ACHN (cell line): ENCODE results near the gene NR3C1.
A peak's percentile ranks its signal among the peaks of the same experiment; 100 is the strongest.

Experiments
- DNase-seq: peaks from one replicate; pipeline ENCODE4 v3.0.0-alpha.2; 2015
- in situ Hi-C: cut with HindIII; loops from 2 replicates; pipeline ENCODE4 v1.10.0; 2017; ENCODE audit warnings: low sequenced_read_pairs, low pct_ligation_motif_present, low pct_unique_long_range_greater_than_20kb

Gene NR3C1

DNA sequence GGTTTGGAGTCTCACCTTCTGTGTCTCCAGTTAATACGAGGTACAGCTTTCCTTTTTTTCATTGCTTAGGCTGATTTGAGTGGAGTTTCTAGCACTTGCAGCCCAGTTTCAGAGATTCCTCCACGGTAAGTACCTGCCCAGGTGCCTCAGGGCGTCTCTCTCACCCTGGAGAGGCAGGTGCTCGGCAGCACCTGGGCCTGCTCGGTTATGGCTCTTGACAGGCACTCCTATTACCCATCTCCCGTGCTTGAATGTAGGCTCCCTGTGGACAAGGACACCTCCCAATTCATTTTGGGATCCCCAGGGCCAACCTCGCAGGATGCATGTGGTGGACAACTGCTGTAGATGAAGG lies 144.3 kb downstream of the NR3C1 start:
- DNase-seq = no peak
- in situ Hi-C loops = no loop called here

DNA sequence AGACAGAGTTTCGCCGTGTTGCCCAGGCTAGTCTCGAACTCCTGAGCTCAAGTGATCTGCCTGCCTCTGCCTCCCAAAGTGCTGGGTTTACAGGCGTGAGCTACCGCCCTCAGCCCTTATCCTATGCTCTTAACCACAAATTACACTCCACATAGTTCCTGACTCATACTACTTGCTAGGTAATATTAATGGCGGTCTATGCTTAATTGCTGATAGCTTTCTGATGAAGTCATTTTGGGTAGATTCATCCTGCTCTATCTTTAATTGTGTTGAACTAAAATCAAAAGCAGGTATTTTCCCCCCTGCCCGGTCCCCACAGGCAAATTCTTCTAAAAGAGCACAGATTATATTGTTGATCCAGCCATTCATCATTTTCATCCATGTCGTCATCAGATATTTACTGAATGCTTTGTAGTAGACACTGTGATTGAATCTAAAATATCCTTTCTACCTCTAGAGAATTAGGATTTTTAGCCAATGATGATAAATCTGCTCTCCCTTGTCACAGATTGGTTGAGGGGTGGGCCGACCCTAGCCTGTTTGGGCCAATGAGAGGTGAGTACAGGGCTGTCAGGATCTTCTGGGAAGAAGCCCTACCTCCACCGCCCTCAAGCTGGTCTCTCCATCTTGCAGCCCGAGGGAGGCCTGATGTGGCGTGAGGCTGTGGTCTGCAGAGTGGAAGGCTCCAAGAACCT lies 144.8 kb downstream of the NR3C1 start:
- DNase-seq = no peak
- in situ Hi-C loops = no loop called here

DNA sequence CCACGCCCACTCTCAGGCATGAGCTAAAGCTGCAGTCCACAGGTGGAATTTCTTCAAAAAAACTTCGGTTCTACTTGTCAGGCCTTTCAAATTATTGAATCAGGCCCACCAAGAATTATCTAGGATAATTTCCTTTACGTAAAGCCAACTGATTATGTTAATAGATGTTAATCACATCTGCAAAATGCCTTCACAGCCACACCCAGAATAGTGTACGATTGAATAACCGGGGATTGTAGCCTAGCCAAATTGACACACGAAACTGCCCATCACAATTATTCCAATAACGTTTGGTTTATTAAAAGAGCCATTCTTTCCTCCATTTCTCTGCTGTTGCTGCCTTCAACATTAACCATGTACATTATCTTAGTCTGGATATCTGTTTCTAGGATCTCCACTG lies 148.7 kb downstream of the NR3C1 start:
- no peak for DNase-seq
- in situ Hi-C loops = no loop called here

DNA sequence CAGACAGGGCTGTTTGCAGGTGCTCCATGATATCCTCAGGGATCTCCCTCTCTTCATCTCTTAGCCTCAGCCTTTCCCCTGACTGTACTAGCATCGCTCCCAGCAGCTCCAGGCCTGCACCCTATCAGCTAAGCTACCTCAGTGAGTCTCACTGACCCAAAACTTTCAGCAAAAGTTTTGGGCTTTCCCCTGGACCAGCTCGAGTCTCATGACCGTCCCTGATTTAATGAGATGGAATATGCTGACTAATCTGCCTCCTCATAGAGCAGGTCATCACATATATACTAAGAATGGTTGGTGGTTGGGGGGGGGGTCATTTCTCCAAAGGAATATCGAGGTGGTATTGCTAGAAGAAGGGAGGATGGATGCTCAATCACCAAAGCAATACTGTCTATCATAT lies 151.5 kb downstream of the NR3C1 start:
- in situ Hi-C loops = no loop called here
- DNase-seq = no peak

DNA sequence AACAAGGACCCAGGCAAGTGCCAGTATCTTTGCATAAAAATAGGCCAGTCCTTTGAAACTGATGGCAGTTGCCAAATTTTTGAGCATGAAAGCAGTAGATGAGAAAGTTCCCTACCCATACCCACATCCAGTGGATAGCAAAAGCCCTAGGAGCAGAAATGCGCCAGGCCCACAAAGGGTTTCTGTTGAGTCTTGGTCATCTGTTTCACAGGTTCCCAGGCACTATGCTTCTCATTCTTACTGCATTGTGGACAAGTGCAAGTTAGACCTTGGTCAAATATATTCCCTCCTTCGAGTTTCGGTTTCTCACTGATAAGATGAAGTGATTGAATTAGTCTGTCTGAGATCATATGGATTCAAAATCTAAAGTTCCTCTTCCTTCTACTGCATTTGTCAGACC lies 152.3 kb downstream of the NR3C1 start:
- DNase-seq = no peak
- in situ Hi-C loops = no loop called here

DNA sequence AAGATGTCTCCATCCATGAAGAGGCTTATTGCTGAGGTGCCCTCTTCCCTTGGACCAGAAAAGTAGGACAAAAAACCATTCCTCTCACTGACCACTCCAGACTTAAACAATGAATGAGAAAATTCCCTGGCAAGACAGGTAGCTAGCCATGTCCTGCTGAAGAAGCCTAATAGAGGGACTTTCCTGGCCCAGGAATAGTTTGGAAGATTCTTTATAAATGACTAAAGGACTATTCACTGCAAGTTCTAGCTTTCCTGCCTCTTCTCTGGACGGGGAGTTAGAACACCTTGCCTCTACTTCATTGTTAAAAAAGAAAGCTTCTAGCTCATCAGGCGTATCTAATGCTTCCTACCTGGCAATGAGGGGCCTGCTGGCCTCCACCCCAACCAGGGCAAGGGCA lies 153.6 kb downstream of the NR3C1 start:
- DNase-seq = no peak
- in situ Hi-C loops = no loop called here

DNA sequence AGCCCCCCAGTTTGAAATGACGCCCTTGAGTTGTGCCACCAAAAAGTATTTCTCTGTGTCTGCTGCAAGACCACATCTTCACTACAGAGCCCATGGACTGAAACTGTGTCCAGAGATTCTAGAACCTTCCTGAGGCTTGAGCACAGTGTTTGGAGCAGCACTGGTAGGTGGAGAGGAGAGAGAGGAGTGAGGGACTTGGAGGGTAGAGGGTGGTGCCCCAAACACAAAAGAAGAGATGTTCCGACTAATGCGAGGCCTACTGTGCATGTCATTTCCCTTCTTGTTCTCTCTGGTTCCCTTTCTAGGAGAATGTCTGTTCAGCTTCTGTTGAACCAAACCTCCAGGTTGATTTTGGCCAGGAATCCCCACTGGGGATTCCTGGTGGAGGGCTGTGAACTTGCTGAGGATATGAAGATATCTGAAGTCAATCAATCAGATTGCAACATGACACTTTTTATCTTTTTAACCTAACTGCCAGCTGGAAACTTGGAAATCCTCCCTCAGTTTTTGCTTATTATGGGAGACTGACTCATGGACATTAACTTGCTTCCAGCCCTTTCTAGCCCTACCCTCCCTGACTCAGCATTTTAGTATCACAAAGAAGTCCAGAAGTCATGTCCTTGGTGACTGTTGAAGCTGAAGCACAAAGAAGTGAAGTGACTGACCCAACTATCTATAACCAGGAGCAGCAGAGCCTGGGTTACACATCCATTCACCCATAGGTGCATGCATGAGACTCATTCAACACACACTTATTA lies 154.5 kb downstream of the NR3C1 start:
- DNase-seq = no peak
- in situ Hi-C loops = no loop called here

DNA sequence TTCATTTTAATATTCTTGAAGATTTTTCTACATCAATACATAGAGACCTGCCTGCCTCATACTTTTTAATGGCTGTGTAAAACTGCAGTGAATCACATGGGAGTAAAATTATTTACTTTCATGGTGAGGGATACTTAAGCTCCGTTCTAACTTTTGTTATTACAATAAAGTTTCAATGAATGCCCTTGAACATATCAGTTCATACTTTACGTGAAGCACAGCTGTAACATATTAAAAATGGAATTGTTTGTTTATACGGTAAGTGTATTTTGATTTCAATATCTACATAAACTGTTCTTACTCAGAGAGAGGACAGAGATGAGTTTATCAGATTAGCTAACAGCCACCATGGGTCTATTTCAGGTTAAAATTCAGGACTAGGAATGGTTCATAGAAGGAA lies 155.1 kb downstream of the NR3C1 start:
- no peak for DNase-seq
- in situ Hi-C loops = no loop called here

DNA sequence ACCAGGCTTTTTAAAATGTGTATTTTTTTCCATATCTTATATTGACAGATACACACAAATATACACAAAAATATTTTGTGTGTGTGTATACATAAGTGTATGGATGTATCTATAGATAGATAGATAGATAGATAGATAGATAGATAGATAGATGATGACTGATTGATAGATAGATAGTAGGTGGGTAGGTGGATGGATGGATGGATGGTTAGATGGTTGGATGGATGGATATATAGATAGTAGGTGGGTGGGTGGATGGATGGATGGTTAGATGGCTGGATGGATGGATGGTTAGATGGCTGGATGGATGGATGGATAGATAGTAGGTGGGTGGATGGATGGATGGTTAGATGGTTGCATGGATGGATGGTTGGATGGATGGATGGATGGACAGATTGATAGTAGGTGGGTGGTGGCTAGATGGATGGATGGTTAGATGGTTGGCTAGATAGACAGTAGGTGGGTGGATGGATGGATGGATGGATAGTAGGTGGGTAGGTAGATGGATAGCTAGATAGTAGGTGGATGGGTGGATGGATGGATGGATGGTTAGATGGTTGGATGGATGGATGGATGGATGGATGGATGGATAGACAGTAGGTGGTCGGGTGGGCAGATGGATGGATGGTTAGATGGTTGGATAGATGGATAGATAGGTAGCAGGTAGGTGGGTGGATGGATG lies 156.2 kb downstream of the NR3C1 start:
- no peak for DNase-seq
- in situ Hi-C loops = no loop called here

DNA sequence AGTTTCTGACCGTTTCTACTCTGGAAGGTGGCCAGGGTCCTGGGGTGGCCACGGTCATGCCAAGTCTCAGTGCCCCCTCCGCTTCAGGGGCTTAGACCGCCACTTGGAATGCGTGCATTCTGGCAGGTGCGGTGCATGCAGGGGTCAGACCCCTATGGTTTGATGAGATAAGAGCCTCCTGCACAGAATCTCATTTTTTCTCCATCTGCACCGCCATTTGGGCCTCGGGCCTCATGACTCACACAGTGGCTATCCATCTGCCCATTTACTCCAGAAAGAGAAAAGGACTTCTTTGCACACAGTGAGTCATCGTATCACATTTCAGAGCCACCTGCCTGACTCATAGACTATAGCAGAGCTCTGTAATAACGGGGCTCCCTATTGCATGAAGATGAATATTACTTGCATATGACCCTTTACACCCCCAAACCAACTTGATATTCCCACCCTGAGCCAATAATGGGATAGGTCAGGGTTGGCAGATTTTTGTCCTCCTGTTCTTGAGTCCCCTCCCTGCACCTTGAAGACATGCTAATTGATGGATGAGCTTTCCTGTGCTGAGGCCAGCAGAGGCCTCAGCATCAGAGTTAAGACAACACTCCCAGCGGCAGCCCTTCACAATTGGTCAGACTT lies 157.4 kb downstream of the NR3C1 start:
- DNase-seq = peak; percentile 85
- in situ Hi-C loops = no loop called here

DNA sequence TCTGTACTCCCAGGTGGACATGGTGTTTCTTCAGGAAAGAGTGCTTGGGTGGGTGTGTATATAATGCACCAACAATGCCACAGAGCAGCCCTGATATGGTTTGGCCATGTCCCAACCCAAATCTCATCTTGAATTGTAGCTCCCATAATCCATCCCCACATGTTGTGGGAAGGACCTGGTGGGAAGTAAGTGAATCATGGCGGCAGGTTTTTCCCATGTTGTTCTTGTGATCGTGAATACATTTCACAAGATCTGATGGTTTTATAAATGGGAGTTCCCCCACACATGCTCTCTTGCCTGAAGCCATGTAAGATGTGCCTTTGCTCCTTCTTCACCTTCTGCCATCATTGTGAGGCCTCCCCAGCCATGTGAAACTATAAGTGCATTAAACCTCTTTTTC lies 158.5 kb downstream of the NR3C1 start:
- in situ Hi-C loops = no loop called here

DNA sequence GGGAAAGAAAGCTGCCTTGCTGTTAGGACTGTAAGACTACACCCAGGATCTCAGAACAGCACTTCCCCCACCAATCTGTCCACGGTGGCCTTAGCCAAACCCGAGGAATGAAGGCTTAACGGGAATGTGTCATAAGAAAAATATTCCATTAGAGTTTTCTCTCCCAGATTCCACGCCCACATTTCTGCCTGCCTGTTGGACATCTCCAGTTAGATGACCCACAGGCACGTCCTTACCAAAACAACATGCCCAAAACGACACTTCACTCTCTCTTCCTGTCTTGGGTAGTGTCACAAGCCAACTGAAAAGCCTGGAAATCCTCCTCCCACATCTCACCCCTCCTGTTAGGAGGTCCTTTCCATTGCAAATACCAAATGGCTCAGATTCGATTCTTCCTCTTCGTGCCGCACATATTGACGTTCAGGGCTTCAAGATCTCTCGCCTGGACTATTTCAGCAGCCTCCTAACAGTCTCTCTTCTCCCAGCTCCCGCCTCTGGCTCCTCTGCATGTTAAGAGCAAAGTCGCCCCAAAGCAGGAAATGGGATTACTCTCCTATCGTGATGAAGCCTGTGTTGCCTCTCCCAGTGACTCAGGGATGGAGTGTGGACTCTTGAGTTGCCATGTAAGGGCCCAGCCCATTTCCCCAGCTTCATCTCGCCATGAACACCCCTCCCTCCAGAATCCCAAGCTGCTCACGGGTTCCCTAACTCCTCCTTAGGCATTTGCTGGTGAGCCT lies 159.3 kb downstream of the NR3C1 start:
- peak; percentile 97 for DNase-seq

More for the DNA sequence above, 158.5 kb downstream of the NR3C1 start:
- DNase-seq = no peak

DNA sequence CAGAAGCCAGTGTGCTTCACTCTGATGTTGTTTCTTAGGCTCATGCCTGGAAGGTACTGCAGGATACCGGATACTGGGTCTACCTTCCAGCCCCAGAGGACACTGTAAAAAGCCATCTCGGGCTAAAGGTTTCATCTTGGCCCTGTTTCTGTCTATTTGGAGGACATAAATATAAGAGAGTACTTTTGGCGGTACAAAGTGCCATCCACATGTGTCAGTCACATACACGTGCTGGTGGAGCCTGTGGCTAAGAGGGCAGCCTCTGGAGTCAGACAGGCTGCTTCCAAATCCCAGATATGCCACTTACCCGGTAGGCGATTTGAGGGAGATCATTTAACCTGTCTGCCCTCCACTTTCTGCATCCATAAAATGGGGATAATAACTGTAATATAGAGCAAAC lies 160.4 kb downstream of the NR3C1 start:
- in situ Hi-C loops = no loop called here
- no peak for DNase-seq

More for the DNA sequence above, 159.3 kb downstream of the NR3C1 start:
- in situ Hi-C loops = no loop called here

DNA sequence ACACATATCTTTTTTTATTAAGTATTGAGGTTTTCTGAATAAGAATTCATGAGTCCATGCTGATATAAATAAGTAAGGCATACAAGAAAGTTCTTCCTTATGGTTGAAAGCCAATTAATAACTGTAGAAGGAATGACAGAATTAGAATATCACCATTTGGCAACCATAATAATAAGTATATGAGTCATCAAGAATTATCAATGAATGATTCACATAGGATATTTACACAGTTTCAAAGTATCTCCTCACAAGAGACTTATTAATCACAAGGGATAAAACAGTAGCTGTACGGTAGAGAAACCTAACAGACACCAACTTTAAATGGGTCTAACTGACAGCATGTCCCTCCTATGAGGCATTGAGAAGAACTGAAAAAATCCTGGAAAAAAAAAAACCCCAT lies 161.6 kb downstream of the NR3C1 start:
- no peak for DNase-seq
- in situ Hi-C loops = no loop called here

DNA sequence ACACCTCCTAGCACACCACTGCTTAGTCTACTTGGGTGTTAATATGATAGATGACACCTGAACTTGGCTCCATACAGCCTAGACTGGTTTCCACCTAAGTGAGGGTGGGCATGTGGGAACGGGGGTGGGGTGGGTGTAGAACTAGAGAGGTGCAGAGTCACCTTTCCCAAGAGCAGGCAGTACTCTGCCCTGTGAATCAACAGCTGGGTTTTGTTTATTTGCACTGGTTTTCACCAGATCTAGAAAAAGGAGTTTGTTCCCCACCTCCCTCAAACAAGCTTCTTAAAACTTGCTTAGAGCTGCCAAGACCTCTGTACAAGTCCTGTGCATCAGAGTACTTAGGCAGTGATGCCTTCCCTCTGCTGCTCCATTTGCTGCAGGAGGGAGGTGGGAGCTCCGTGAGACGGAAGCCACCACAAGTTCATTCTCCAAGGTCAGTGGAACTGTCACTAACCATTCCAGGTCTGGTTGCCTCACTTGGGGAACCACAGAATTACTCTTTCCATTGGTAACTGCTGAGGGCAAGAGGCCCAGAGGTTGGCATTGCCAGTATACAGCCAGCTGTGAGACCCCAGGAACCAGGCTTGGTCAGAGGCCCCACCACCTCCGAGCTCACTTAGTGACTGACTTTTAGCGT lies 163.5 kb downstream of the NR3C1 start:
- in situ Hi-C loops = no loop called here
- DNase-seq = no peak

DNA sequence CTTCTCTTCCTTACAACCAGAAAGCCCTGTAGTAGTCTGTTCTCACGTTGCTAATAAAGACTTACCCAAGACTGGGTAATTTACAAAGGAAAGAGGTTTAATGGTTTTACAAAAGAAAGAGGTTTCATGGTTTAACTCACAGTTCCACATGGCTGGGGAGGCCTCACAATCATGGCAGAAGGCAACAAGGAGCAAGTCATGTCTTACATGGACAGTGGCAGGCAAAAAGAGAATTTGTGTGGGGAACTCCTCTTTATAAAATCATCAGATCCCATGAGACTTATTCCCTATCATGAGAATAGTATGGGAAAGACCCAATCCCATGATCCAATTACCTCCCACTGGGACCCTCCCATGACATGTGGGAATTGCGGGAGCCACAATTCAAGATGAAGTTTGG lies 164.9 kb downstream of the NR3C1 start:
- in situ Hi-C loops = no loop called here
- DNase-seq = no peak

DNA sequence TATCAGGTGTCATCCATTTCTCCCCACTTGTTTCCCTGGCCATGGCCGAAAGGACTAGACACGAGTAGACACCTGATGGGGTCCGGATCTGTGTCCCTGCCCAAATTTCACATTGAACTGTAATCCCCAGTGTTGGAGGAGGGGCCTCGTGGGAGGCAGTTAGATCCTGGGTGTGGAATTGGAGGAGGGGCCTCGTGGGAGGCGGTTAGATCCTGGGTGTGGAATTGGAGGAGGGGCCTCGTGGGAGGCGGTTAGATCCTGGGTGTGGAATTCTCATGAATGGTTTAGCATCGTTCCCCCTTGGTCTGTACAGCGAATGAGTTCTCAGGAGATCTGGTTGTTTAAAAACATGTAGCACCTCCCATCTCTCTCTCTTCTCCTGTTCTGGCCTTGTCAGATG lies 165.8 kb downstream of the NR3C1 start:
- in situ Hi-C loops = no loop called here

DNA sequence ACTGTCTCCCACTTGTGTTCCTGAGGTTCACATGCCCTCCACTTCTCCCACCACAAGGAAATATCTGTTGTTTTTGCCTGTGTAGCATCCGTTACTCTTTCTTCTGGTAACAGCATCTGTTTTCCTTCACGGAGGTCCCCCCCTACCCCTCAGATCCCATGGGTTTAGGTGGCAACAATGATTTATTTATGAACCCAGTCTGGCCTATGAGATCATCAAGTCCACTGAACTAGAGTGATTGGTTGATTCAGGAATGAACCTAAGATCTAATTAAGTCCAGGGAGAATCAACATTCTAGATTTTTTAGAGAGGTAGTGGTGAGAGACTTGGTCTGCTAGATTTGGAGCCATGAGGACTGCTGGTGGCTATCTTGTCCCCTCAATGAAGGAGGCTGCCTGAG lies 166.8 kb downstream of the NR3C1 start:
- in situ Hi-C loops = no loop called here
- no peak for DNase-seq

More for the DNA sequence above, 165.8 kb downstream of the NR3C1 start:
- DNase-seq = no peak
